RWPE2 (cell line): ENCODE measurements around the gene ACO1.

ENCODE experiments used
- ATAC-seq: fragments of 200-7000 bp; cut with Tn5 transposase; 3 replicates; pipeline ENCODE4 v1.9.1; 2021; ENCODE audit warnings: low read depth
- DNase-seq: peaks from one replicate; pipeline ENCODE4 v3.0.0-alpha.2; 2020; ENCODE audit warnings: low spot score
- H3K27ac ChIP-seq: fragments of 450-650 bp; 2 replicates; pipeline ENCODE4 v1.5.1; 2017; ENCODE audit warnings: mild to moderate bottlenecking; ENCODE audit not compliant: poor library complexity, severe bottlenecking
- H3K27me3 ChIP-seq: fragments of 250-450 bp; sonication (Bioruptor Pico); 2 replicates; pipeline ENCODE4 v1.5.1; 2021; ENCODE audit warnings: mild to moderate bottlenecking, moderate library complexity; ENCODE audit not compliant: insufficient read depth, poor library complexity, severe bottlenecking
- H3K36me3 ChIP-seq: fragments of 250-450 bp; sonication (Bioruptor Pico); 2 replicates; pipeline ENCODE4 v1.5.1; 2020; ENCODE audit warnings: low read depth, mild to moderate bottlenecking, moderate library complexity
- H3K4me1 ChIP-seq: fragments of 250-450 bp; sonication (Bioruptor Pico); 2 replicates; pipeline ENCODE4 v1.5.1; 2021; ENCODE audit warnings: mild to moderate bottlenecking, moderate library complexity; ENCODE audit not compliant: insufficient read depth, poor library complexity, severe bottlenecking
- H3K4me3 ChIP-seq: fragments of 250-450 bp; sonication (Bioruptor Pico); 2 replicates; pipeline ENCODE4 v1.5.1; 2021; ENCODE audit warnings: mild to moderate bottlenecking, moderate library complexity; ENCODE audit not compliant: severe bottlenecking
- H3K9me3 ChIP-seq: fragments of 250-450 bp; sonication (Bioruptor Pico); 2 replicates; pipeline ENCODE4 v1.5.1; 2021; ENCODE audit warnings: mild to moderate bottlenecking, moderate library complexity; ENCODE audit not compliant: severe bottlenecking
- TF ChIP-seq, protein P1 (sequence below): fragments of 450-650 bp; IDR thresholded peaks from one replicate; pipeline ENCODE4 v1.5.1; 2017; ENCODE audit warnings: mild to moderate bottlenecking, moderate library complexity; ENCODE audit not compliant: poor library complexity, severe bottlenecking

Gene ACO1

DNA sequence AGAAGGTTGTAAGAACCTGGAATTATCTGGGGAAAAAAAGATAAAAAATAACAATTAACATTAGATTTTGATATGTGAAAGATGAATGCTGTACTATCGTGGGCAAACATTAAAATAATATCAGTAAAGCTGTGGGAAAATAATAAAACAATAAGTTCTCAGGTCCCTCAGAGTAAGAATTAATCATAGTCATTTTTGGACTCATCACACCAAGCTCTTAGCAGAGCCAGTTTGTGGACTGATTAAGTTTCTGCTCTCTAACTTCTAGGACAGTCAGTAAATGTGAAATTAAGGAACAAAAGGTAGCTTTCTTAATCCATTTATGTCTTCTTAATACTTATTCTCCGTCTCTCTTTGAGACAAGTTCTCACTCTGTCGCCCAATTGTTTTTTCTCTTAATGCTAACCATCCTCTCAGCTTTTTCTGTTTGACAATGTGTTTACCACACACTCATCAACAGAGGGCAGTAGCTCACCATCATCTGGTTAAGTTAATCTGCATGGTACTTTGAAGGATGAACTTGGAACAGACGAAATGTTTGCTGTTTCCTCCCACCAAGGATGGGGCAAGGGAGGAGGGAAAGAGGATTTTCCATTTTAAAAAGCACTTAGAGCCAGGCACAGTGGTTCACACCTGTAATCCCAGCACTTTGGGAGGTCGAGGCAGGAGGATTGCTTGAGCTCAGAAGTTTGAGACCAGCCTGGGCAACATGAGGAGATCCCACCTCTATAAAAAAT, 5.3 kb upstream of the ACO1 start:
- TF ChIP-seq, protein P1, sequence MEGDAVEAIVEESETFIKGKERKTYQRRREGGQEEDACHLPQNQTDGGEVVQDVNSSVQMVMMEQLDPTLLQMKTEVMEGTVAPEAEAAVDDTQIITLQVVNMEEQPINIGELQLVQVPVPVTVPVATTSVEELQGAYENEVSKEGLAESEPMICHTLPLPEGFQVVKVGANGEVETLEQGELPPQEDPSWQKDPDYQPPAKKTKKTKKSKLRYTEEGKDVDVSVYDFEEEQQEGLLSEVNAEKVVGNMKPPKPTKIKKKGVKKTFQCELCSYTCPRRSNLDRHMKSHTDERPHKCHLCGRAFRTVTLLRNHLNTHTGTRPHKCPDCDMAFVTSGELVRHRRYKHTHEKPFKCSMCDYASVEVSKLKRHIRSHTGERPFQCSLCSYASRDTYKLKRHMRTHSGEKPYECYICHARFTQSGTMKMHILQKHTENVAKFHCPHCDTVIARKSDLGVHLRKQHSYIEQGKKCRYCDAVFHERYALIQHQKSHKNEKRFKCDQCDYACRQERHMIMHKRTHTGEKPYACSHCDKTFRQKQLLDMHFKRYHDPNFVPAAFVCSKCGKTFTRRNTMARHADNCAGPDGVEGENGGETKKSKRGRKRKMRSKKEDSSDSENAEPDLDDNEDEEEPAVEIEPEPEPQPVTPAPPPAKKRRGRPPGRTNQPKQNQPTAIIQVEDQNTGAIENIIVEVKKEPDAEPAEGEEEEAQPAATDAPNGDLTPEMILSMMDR, result peak; percentile 85
- Histone ChIP-seq H3K27me3 (no peaks in the 10 kb centered on the region), H3K4me1 (peaks cover 2% of the 10 kb centered on the region), H3K27ac (no peak overlapping the region), H3K9me3 (no peaks in the 10 kb centered on the region), H3K4me3 (no peak overlapping the region), H3K36me3 (no peaks in the 10 kb centered on the region)
- DNase-seq, result no peak
- peak; percentile 75 for ATAC-seq

DNA sequence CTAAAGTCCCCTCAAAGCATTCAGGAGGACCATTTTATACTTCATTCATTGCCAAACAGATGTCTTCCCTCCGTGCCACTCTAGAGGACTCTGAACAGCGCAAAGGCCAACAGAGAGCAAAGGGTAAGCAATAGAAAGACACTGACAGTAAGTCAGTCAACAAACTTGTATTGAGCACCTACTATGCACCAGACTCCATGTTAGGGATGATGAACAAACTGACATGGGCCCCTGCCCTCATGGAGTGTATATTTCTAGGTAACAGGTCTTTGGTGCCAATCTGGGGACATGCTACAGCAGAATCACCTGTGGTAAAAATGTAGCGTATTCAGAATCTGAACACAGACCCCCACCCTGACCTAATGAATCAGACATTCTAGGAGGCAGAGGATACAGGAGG, 3.5 kb upstream of the ACO1 start:
- TF ChIP-seq, protein P1, result no peak
- Histone ChIP-seq H3K4me1 (peaks cover 2% of the 10 kb centered on the region), H3K4me3 (no peak overlapping the region), H3K27me3 (no peaks in the 10 kb centered on the region), H3K36me3 (no peaks in the 10 kb centered on the region), H3K27ac (no peak overlapping the region), H3K9me3 (no peaks in the 10 kb centered on the region)
- DNase-seq (no peak), ATAC-seq (no peak)

DNA sequence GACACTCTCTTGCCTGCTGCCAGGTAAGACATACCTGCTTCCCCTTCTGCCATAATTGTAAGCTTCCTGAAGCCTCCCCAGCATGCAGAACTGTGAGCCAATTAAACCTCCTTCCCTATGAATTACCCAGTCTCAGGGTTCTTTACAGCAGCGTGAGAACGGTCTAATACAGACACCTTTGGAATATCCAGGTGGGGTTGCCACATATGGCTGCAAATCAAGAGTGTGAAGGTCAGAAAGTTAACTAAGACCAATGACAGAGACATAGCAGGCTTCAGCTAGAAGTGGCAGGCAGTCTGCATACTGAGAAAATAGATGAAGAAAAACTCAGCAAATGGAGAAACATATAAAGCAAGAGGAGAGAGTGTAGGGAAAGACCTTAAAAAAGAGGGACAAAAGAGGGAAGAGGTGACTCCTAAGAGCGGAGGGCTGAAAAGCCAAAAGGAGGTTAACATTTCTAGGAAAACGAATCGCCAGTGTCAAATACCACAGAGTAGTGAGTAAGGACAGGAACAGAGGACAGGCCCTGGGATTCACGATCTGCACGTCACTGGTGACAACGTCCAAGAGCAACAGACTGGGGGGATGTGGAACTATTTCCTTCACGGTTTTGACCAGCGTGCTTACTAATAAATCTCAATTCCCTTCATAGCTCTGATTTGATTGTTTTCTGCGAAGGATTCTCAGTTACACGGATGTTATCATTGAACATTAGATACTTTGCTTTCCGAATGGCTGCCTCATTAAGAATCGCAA, 1.7 kb upstream of the ACO1 start:
- no peak overlapping the region for H3K4me3 ChIP-seq
- TF ChIP-seq, protein P1, result no peak
- ATAC-seq (no peak), DNase-seq (no peak)
- no peaks in the 10 kb centered on the region for H3K36me3 ChIP-seq
- H3K27me3 ChIP-seq, result no peaks in the 10 kb centered on the region
- peaks cover 2% of the 10 kb centered on the region for H3K4me1 ChIP-seq
- no peak overlapping the region for H3K27ac ChIP-seq
- no peaks in the 10 kb centered on the region for H3K9me3 ChIP-seq

DNA sequence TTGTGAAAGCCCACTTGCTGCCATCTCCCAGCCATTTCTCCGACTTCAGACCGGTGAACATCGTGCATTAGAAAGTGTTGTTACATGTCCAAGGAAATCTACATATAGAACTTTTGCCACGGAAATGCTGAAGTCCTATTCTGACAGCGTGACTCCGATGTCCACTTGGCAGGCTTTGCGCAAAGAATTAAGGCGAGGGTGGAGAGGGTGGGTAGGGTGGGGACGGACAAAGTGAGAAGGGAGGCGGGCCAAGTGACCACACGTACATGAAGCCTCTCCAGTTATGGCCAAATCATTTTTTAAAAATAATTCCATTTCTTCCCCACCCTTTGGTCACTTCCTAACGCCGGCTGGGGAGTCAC, 460 bp upstream of the ACO1 start:
- no peak for DNase-seq
- Histone ChIP-seq H3K4me1 (no peaks in the 10 kb centered on the region), H3K27ac (no peak overlapping the region), H3K27me3 (no peaks in the 10 kb centered on the region), H3K36me3 (no peaks in the 10 kb centered on the region), H3K9me3 (no peaks in the 10 kb centered on the region), H3K4me3 (peak overlapping the region; percentile 87)
- TF ChIP-seq, protein P1, result no peak
- ATAC-seq, result no peak; the same call in 2 of the 3 replicates
